Activated naive CD8-positive, alpha-beta T cell treated with anti-CD3 and anti-CD28 coated beads for 36 hours (primary cell): ENCODE data around the gene CEP57L1. TPM values are rescaled to one million over a fixed set of nuclear protein-coding genes. Genes with fewer than 3 reads are reported as not detected.
"Not testable (repeated sequence)": the region's sequence is repeated elsewhere in the genome, so short reads cannot be mapped to it uniquely, and the experiment has no call there.

Experiments used
- DNase-seq: peaks from one replicate; pipeline ENCODE4 v3.0.0; 2021
- H3K27ac Mint-ChIP-seq: one replicate; pipeline ENCODE4 v1.8.0; 2022; ENCODE audit warnings: mild to moderate bottlenecking, moderate library complexity, mixed read lengths
- H3K27me3 Mint-ChIP-seq: one replicate; pipeline ENCODE4 v1.8.0; 2022; ENCODE audit warnings: mild to moderate bottlenecking, mixed read lengths
- H3K36me3 Mint-ChIP-seq: one replicate; pipeline ENCODE4 v1.8.0; 2021; ENCODE audit warnings: mild to moderate bottlenecking, mixed read lengths
- H3K4me1 Mint-ChIP-seq: one replicate; pipeline ENCODE4 v1.8.0; 2021; ENCODE audit warnings: mixed read lengths
- H3K4me3 Mint-ChIP-seq: one replicate; pipeline ENCODE4 v1.8.0; 2022; ENCODE audit warnings: mild to moderate bottlenecking, moderate library complexity, mixed read lengths
- H3K9me3 Mint-ChIP-seq: one replicate; pipeline ENCODE4 v1.8.0; 2022; ENCODE audit warnings: mixed read lengths
- total RNA-seq, 2 experiments: library from RNA; stranded (reverse); gene quantifications; one replicate each; pipeline ENCODE4 v1.2.3, GENCODE V29; 2021

The CEP57L1 gene
- total RNA-seq, 2 experiments from 2014 or later: 22.4 to 25.1 TPM

DNA sequence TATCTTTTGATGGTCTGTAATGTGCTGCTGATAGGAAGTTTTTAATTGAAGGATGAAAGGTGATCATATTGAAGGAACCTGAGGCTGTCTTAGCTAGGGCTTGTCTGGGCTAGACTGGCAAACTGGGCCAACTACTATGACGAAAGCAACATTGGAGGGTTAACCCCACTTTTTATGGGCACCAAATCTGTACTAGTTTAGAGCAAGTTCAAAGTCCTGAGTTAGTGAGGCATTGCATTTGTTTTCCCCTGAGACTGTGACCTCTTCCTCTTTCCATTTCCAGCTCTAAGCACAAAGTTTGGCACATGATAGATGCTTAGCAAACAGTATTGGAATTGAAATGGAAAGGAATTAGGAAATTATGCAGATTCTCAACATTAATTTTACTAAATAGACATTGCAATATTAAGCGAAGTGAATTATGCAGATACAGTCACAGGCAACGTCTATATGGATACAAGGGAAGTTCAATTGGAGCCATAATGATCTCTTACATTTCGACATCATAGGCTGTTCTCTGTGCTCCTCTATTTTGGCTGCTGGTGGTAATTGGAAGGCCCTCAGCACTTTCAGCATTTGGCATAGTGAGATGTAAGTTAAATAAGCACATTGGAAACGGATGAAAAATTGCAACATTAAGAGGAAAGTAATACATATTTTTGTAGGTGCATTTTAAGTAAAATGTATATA is 22.2 kb downstream of the CEP57L1 start:
- Mint-ChIP-seq H3K4me3 (no peak overlapping the region), H3K27ac (no peak overlapping the region), H3K9me3 (no peaks in the 10 kb centered on the region), H3K27me3 (no peaks in the 10 kb centered on the region), H3K36me3 (peaks cover under 1% of the 10 kb centered on the region), H3K4me1 (peaks cover 12% of the 10 kb centered on the region)
- DNase-seq: no peak

DNA sequence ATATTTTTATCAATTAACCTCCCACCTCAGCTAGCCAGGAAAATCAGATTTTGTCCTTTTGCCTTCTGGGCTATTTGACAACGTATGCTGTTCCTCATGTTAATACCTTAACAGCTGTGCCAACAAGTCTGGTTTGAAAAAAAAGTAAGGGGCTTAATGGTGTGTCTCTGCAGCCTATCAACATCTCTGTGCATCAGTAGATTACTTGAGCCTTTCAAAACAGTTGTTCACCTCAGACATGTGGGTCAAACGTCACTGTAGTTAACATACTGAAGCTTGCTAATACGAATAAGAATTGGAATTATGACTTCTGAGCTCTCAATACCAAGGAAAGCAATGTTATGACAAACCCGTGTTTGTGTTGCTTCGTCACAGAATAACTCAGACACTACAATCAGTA is 23.0 kb downstream of the CEP57L1 start:
- no peak overlapping the region for H3K27ac Mint-ChIP-seq
- H3K4me3 Mint-ChIP-seq: no peak overlapping the region
- no peak for DNase-seq
- no peaks in the 10 kb centered on the region for H3K27me3 Mint-ChIP-seq
- H3K4me1 Mint-ChIP-seq: peaks cover 10% of the 10 kb centered on the region
- no peaks in the 10 kb centered on the region for H3K9me3 Mint-ChIP-seq
- H3K36me3 Mint-ChIP-seq: no peaks in the 10 kb centered on the region

DNA sequence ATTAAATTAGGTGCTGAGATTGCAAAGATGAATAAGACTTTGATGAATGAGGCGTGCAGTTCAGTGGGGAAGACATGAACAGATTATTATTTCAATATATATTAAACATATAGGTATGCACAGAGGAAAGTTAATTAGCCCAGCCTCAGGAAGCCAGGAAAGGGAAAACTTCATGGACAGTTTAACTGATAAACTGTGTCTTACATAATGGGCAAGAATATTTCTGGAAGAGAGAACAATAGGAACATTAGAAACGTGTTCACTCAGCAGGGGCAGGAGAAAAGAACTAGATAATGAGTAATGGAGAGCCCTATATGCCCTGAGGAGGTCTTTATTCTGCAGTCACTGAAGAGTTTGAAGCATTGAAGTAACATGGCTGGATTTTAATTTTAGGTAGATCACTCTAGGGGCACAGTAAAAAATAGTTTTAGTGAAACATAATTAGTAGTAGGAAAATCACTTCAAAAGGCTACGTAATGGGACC is 23.6 kb downstream of the CEP57L1 start:
- H3K36me3 Mint-ChIP-seq: no peaks in the 10 kb centered on the region
- DNase-seq: no peak
- no peaks in the 10 kb centered on the region for H3K27me3 Mint-ChIP-seq
- no peak overlapping the region for H3K27ac Mint-ChIP-seq
- H3K4me1 Mint-ChIP-seq: peaks cover 10% of the 10 kb centered on the region
- H3K4me3 Mint-ChIP-seq: no peak overlapping the region
- H3K9me3 Mint-ChIP-seq: no peaks in the 10 kb centered on the region

DNA sequence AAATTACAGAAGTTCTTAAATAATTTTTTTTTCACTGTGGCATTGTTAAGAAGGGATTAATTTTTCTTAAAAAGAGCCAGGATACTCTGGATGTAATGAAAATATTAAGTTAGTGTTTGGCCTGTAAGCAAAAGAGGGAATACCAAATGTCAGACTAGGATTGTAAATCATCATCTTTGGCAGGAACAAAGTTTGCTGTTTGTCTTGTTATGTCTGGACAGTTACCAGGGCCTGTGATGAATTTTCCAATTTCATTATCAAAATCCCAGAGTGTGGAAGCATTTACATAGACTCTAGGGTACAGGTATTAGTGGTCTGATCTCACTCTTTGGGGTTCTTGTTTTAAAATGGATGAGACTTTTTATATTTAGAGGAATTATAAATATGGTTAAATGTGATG is 26.1 kb downstream of the CEP57L1 start:
- no peaks in the 10 kb centered on the region for H3K9me3 Mint-ChIP-seq
- no peak overlapping the region for H3K4me3 Mint-ChIP-seq
- no peaks in the 10 kb centered on the region for H3K27me3 Mint-ChIP-seq
- H3K36me3 Mint-ChIP-seq: peaks cover 3% of the 10 kb centered on the region
- H3K4me1 Mint-ChIP-seq: peaks cover 11% of the 10 kb centered on the region
- no peak overlapping the region for H3K27ac Mint-ChIP-seq
- no peak for DNase-seq

DNA sequence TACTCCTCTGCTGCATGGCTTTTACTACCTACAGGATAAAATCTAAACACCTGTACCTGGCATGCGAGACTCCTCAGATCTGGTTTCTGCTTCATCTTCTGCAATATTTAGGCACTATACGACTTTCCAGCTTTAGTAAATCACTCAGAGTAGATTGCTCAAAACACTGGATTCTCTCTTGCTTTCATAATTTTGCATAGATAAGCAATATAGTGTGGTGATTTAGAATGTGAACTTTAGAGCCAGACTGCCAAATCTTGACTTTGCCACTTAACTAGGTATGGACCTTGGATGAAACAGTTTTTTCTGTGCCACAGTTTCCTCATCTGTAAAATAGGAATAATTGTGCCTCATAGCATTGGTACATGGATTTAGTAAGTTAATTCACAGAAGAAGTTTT is 28.9 kb downstream of the CEP57L1 start:
- peaks cover 6% of the 10 kb centered on the region for H3K36me3 Mint-ChIP-seq
- no peak for DNase-seq
- no peaks in the 10 kb centered on the region for H3K9me3 Mint-ChIP-seq
- no peak overlapping the region for H3K27ac Mint-ChIP-seq
- H3K4me1 Mint-ChIP-seq: peaks cover 11% of the 10 kb centered on the region
- no peak overlapping the region for H3K4me3 Mint-ChIP-seq
- H3K27me3 Mint-ChIP-seq: no peaks in the 10 kb centered on the region

DNA sequence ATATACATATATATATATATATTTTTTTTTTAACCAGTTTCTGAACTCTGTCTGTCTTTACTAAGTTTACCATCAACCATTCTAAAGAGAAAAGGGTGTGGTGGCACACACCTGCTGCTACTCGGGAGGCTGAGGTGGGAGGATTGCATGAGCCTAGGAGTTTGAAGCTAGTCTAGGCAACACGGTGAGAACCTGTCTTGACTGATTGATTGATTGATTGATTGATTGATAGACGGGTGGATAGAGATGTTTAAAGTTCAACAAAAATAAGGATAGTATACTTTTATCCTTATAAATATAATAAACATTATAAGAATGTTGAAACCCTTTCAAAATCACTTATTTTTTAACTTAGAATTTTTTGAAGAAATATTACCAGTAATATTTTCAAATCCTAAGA is 30.2 kb downstream of the CEP57L1 start:
- Mint-ChIP-seq H3K36me3 (peaks cover 10% of the 10 kb centered on the region), H3K27ac (no peak overlapping the region)

DNA sequence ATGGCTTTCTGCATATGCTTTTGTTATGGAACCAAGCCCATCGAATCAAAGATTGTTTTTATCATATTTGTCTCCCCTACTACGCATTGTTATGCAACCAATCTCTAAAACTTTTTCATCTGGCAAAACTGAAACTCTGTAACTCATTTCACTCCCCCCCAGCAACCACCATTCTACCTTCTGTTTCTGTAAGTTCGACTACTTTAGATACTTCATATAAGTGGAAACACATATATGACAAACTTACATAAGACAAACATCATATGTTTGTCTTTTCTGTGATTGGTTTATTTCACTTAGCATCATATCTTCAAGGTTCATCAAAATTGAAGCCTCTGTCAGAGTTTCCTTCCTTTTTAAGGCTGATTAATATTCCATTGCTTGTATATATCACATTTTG is 34.8 kb downstream of the CEP57L1 start:
- Mint-ChIP-seq H3K27ac (no peak overlapping the region), H3K27me3 (no peaks in the 10 kb centered on the region), H3K4me3 (no peak overlapping the region), H3K9me3 (no peaks in the 10 kb centered on the region), H3K4me1 (peaks cover 2% of the 10 kb centered on the region), H3K36me3 (peaks cover 16% of the 10 kb centered on the region)
- no peak for DNase-seq

More for the DNA sequence above, 30.2 kb downstream of the CEP57L1 start:
- DNase-seq: no peak
- Mint-ChIP-seq H3K27me3 (no peaks in the 10 kb centered on the region), H3K4me1 (peaks cover 6% of the 10 kb centered on the region), H3K9me3 (no peaks in the 10 kb centered on the region), H3K4me3 (no peak overlapping the region)

DNA sequence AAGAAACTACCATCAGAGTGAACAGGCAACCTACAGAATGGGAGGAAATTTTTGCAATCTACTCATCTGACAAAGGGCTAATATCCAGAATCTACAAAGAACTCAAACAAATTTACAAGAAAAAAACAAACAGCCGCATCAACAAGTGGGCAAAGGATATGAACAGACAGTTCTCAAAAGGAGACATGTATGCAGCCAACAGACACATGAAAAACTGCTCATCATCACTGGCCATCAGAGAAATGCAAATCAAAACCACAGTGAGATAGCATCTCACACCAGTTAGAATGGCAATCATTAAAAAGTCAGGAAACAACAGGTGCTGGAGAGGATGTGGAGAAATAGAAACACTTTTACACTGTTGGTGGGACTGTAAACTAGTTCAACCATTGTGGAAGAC is 40.3 kb downstream of the CEP57L1 start:
- H3K9me3 Mint-ChIP-seq, H3K4me3 Mint-ChIP-seq, H3K4me1 Mint-ChIP-seq, H3K27ac Mint-ChIP-seq, DNase-seq, H3K27me3 Mint-ChIP-seq: not testable (repeated sequence)
- H3K36me3 Mint-ChIP-seq: peaks cover 15% of the 10 kb centered on the region

DNA sequence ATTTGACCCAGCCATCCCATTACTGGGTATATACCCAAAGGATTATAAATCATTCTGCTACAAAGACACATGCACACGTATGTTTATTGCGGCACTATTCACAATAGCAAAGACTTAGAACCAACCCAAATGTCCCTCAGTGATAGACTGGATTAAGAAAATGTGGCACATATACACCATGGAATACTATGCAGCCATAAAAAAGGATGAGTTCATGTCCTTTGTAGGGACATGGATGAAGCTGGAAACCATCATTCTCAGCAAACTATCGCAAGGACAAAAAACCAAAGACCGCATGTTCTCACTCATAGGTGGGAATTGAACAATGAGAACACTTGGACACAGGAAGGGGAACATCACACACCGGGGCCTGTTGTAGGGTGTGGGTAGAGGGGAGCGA is 40.7 kb downstream of the CEP57L1 start:
- H3K27me3 Mint-ChIP-seq, H3K9me3 Mint-ChIP-seq, H3K4me3 Mint-ChIP-seq, H3K27ac Mint-ChIP-seq, DNase-seq, H3K4me1 Mint-ChIP-seq: not testable (repeated sequence)
- H3K36me3 Mint-ChIP-seq: peaks cover 17% of the 10 kb centered on the region

DNA sequence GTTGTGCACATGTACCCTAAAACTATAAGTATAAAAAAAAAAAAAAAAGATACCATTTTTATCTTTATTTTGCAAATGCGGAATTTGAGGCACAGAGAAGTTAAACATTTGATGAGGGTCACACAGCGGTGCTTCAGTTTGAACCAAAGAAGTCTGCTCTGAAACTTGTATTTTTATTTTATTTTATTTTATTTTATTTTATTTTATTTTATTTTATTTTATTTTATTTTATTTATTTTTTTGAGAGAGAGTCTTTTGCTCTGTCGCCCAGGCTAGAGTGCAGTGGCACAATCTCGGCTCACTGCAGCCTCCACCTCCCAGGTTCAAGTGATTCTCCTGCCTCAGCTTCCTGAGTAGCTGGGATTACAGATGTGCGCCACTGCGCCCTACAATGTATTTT is 41.2 kb downstream of the CEP57L1 start:
- H3K27me3 Mint-ChIP-seq, H3K4me3 Mint-ChIP-seq, H3K9me3 Mint-ChIP-seq, DNase-seq, H3K27ac Mint-ChIP-seq, H3K4me1 Mint-ChIP-seq: not testable (repeated sequence)
- H3K36me3 Mint-ChIP-seq: peaks cover 18% of the 10 kb centered on the region

DNA sequence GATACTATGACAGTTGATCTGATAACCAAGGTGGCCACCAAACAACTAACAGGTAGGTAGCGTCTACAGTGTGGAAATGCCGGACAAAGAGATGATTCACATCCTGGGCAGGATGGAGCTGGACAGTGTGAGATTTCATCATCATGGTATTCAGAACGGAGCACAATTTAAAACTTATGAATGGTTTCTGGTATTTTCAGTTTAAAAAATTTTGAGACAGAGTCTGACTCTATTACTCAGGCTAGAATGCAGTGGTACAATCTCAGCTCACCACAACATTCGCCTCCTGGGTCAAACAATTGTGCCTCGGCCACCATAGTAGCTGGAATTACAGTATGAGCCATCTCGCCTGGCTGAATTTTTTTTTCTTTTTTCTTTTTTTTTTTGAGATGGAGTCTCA is 43.8 kb downstream of the CEP57L1 start:
- H3K4me3 Mint-ChIP-seq: no peak overlapping the region
- H3K9me3 Mint-ChIP-seq: peaks cover 4% of the 10 kb centered on the region
- H3K36me3 Mint-ChIP-seq: peaks cover 8% of the 10 kb centered on the region
- H3K27ac Mint-ChIP-seq: no peak overlapping the region
- H3K27me3 Mint-ChIP-seq: no peaks in the 10 kb centered on the region
- no peak for DNase-seq
- H3K4me1 Mint-ChIP-seq: peaks cover 3% of the 10 kb centered on the region

DNA sequence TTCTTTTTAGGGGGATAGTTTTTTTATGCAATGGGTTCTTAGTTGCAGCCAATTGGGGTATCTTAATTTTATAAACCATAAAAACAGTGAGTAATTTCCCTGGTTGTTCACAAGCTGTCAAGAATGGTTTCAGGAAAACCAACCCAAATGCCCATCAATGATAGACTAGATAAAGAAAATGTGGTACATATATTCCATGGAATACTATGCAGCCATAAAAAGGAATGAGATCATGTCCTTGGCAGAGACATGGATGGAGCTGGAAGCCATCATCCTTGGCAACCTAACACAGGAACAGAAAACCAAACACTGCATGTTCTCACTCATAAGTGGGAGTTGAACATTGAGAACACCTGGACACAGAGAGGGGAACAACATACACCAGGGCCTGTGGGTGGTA is 46.8 kb downstream of the CEP57L1 start:
- not testable (repeated sequence) for H3K27ac Mint-ChIP-seq, H3K27me3 Mint-ChIP-seq, DNase-seq, H3K36me3 Mint-ChIP-seq, H3K4me3 Mint-ChIP-seq, H3K4me1 Mint-ChIP-seq, H3K9me3 Mint-ChIP-seq

DNA sequence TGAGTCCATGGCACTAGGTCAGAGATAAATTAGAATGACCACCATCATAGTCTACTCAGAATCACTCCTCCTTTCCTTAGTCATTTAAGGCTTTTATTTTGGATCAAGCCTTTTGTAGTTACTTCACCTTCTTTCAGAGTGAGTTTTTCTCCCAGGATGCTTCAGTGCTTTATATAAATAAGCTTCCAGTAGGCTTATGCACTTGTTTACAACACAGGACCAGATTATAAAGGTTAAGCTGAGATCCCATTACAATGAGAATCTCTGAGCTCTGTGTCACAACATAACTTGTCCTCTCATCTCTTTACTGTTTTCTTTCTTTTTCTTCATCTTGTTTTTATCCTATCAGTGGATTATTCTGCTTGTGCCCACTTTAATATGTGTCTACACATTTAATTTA is 47.9 kb downstream of the CEP57L1 start:
- no peak overlapping the region for H3K27ac Mint-ChIP-seq
- H3K4me3 Mint-ChIP-seq: no peak overlapping the region
- peaks cover 9% of the 10 kb centered on the region for H3K36me3 Mint-ChIP-seq
- H3K4me1 Mint-ChIP-seq: peaks cover 3% of the 10 kb centered on the region
- no peaks in the 10 kb centered on the region for H3K9me3 Mint-ChIP-seq
- H3K27me3 Mint-ChIP-seq: no peaks in the 10 kb centered on the region
- DNase-seq: no peak

DNA sequence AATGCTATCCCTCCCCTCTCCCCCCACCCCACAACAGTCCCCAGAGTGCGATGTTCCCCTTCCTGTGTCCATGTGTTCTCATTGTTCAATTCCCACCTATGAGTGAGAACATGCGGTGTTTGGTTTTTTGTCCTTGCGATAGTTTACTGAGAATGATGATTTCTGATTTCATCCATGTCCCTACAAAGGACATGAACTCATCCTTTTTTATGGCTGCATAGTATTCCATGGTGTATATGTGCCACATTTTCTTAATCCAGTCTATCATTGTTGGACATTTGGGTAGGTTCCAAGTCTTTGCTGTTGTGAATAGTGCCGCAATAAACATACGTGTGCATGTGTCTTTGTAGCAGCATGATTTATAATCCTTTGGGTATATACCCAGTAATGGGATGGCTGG is 52.9 kb downstream of the CEP57L1 start:
- H3K4me3 Mint-ChIP-seq, H3K27me3 Mint-ChIP-seq, H3K4me1 Mint-ChIP-seq, DNase-seq, H3K9me3 Mint-ChIP-seq, H3K27ac Mint-ChIP-seq: not testable (repeated sequence)
- peaks cover 26% of the 10 kb centered on the region for H3K36me3 Mint-ChIP-seq

DNA sequence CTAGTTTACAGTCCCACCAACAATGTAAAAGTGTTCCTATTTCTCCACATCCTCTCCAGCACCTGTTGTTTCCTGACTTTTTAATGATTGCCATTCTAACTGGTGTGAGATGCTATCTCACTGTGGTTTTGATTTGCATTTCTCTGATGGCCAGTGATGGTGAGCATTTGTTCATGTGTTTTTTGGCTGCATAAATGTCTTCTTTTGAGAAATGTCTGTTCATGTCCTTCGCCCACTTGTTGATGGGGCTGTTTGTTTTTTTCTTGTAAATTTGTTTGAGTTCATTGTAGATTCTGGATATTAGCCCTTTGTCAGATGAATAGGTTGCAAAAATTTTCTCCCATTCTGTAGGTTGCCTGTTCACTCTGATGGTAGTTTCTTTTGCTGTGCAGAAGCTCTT is 53.4 kb downstream of the CEP57L1 start:
- H3K27me3 Mint-ChIP-seq, H3K27ac Mint-ChIP-seq, H3K4me1 Mint-ChIP-seq, H3K9me3 Mint-ChIP-seq, DNase-seq, H3K4me3 Mint-ChIP-seq: not testable (repeated sequence)
- H3K36me3 Mint-ChIP-seq: peaks cover 28% of the 10 kb centered on the region

DNA sequence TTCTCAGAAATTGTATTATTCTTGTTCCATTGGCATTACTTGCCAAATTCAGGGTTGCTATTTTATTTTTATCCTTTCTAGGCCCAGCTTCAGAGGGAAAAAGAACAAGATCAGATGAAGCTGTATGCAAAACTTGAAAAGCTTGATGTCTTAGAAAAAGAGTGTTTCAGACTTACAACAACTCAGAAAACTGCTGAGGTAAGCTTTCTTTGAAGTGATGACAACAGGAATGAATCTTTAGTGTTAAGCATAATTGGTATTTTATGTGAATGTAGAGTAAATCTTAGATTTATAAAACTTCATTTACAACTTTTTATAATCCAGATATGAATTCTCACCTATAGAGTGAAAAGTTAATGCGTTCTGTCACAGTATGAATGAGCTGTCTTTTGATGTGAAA is 58.4 kb downstream of the CEP57L1 start:
- Mint-ChIP-seq H3K9me3 (peaks cover 1% of the 10 kb centered on the region), H3K27ac (no peak overlapping the region), H3K36me3 (peaks cover 41% of the 10 kb centered on the region), H3K4me3 (no peak overlapping the region), H3K4me1 (no peaks in the 10 kb centered on the region), H3K27me3 (no peaks in the 10 kb centered on the region)
- no peak for DNase-seq
